Adipose tissue (tissue), 3 donors: Measurements from ENCODE around the gene OR1L6. TPM values are rescaled to one million over a fixed set of nuclear protein-coding genes. Genes with fewer than 3 reads are reported as not detected.

Experiments used
- H3K27ac ChIP-seq: one replicate; pipeline ENCODE4 v1.5.1; 2013; ENCODE audit warnings: low read depth, low read length
- WGBS, 3 donors: extraction: QIAGEN DNeasy Blood & Tissue Kit; methylation state at CpG; one replicate each; pipeline ENCODE4 v1.1.7; 2013; 5-methylcytosine and 5-hydroxymethylcytosine counted together
- polyA plus RNA-seq, 3 donors: library from polyadenylated mRNA; stranded (reverse); fragments of 200-250 nt; gene quantifications; one replicate each; pipeline ENCODE4 v1.2.3, GENCODE V29; 2013
- donor health status: healthy with polysubstance abuse.
- donor health status: Bipolar disorder and iron deficiency.
- donor health status: healthy.

OR1L6 gene, protein sequence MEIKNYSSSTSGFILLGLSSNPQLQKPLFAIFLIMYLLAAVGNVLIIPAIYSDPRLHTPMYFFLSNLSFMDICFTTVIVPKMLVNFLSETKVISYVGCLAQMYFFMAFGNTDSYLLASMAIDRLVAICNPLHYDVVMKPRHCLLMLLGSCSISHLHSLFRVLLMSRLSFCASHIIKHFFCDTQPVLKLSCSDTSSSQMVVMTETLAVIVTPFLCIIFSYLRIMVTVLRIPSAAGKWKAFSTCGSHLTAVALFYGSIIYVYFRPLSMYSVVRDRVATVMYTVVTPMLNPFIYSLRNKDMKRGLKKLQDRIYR
- polyA plus RNA-seq = not detected

- H3K27ac ChIP-seq = no peak within 1 kb of the TSS
- WGBS, 3 donors = 64 to 82% (median 79%) methylated on average over 6 of the region's 6 CpGs
These were observed at the start of gene OR1L6 for GRCh38 chr9:122742003-122742402. Gene OR1L6 (plus strand): TSS chr9:122742303. CDS start chr9:122749848, 7,545 bp downstream.

- no peak overlapping the region for H3K27ac ChIP-seq
- 93 to 98% (median 96%) methylated on average over 1 of the region's 1 CpG for whole genome bisulfite sequencing, 3 donors
These were observed 46.4 kb upstream of the OR1L6 start for GRCh38 chr9:122695696-122696095.

DNA sequence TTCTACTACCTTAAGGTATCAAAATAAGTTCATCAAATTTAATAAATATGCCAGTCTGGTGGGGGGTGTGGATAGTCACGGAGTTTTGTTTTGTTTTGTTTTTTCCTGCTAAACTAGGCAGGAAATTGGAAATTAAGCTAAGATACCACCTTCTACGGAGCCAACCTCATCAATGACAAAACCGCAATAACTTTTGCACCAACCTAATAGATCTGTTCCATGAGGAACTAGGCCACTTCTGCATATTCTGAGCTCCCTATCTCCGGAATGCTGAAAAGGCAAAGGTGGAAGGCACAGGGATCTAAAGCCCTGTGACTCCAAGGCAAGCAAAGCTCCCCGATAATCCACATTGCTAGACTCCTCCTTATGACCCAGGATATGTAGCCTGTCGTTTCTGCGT, 24.1 kb upstream of the OR1L6 start:
- 80 to 86% (median 84%) methylated on average over 7 of the region's 7 CpGs for WGBS, 3 donors
- H3K27ac ChIP-seq = no peak overlapping the region

DNA sequence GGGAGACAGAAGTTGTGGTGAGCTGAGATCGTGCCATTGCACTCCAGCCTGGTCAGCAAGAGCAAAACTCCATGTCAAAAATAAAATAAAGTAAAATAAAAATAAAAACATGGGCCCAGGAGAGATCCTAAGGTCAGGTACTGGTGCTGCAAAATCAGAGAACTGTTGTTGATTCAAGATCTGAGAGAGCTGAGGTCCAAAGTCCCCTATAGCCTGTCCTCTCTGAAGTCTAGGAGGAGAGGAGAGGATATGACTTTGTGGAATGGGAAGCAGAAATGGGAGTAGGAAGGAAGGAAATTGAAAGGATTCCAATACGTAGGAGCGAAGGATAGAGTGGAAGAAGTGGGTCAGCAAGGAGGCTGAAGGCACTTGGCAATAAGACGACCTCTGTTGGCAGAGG, 22.9 kb upstream of the OR1L6 start:
- 72 to 77% (median 76%) methylated on average over 4 of the region's 4 CpGs for WGBS, 3 donors
- no peak overlapping the region for H3K27ac ChIP-seq

DNA sequence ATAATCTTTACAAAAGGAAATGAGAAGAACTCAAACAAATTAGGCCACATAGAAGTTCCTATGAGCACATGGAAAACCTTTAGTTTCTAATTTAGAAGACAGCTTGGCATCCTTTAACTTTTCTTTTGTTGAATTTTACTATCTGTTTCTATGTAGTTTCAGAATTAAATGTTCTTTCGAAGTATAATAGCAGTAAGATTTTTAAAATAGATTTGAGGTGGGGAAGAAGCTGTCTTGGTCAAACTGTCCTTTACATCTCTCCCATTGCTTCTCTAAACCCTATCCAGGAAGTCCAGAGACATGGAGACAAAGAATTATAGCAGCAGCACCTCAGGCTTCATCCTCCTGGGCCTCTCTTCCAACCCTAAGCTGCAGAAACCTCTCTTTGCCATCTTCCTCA, 18.4 kb upstream of the OR1L6 start, which contains the start of gene OR1L4:
OR1L4 (plus strand) TSS at position 301 of the 400 bp plus-strand sequence; CDS start at position 301, 0 bp downstream.
- 63 to 82% (median 74%) methylated on average over 1 of the region's 1 CpG for WGBS, 3 donors
- no peak within 1 kb of the TSS for H3K27ac ChIP-seq

GRCh38 chr9:122754825-122755224, 12.7 kb downstream of the OR1L6 start:
- WGBS, 3 donors = 32 to 38% (median 36%) methylated on average over 2 of the region's 2 CpGs
- H3K27ac ChIP-seq = no peak overlapping the region

GRCh38 chr9:122767817-122768216, 25.7 kb downstream of the OR1L6 start:
- WGBS, 3 donors = 74 to 81% (median 74%) methylated on average over 4 of the region's 4 CpGs

GRCh38 chr9:122777052-122777451, 34.9 kb downstream of the OR1L6 start:
- H3K27ac ChIP-seq = no peak overlapping the region
- 87 to 88% (median 87%) methylated on average over 8 of the region's 8 CpGs for WGBS, 3 donors

More at GRCh38 chr9:122767817-122768216, 25.7 kb downstream of the OR1L6 start:
- no peak overlapping the region for H3K27ac ChIP-seq

DNA sequence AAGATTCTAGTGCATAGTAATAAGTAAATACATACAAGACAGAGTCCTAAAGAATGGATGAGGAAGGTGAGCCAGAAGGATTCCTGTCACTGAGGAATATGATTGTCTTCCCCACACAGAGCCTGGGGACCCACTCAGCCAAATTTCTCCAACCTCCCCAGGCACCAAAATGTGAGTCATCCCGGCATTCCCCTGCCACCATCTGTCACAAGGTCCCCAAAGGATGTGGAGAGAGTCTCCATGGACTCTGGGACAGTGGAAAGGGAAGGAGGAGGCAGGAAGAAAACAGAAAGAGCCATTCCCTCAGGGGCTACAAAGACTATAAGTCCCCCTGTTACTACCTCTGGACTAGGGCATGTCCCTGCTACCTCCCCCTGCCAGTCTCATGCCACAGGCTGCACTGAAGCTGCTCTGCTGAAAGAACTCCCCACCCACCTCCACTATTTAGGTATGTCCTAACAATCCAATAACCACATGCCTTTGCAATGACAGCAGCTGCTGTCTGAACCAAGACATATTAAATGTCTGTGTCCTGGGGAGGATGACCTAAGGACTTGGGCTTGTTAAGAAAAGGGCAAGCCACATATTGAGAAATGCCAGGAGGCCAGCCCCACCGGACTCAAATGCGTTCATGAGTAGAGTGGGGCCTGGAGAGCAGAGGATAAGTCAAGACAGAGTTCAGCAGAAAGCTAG, 36.0 kb downstream of the OR1L6 start:
- WGBS, 3 donors = 70 to 76% (median 74%) methylated on average over 3 of the region's 3 CpGs

GRCh38 chr9:122779181-122779580, 37.1 kb downstream of the OR1L6 start:
- WGBS, 3 donors = 77 to 86% (median 82%) methylated on average over 3 of the region's 3 CpGs
- H3K27ac ChIP-seq = no peak overlapping the region

More for the DNA sequence above, 36.0 kb downstream of the OR1L6 start:
- H3K27ac ChIP-seq = no peak overlapping the region

- no peak overlapping the region for H3K27ac ChIP-seq
- 60 to 72% (median 65%) methylated on average over 4 of the region's 4 CpGs for WGBS, 3 donors
These were observed 37.9 kb downstream of the OR1L6 start for GRCh38 chr9:122780026-122780425.

- 66 to 72% (median 66%) methylated on average over 3 of the region's 3 CpGs for WGBS, 3 donors
- H3K27ac ChIP-seq = no peak overlapping the region
These were observed 39.6 kb downstream of the OR1L6 start for GRCh38 chr9:122781671-122782070.

DNA sequence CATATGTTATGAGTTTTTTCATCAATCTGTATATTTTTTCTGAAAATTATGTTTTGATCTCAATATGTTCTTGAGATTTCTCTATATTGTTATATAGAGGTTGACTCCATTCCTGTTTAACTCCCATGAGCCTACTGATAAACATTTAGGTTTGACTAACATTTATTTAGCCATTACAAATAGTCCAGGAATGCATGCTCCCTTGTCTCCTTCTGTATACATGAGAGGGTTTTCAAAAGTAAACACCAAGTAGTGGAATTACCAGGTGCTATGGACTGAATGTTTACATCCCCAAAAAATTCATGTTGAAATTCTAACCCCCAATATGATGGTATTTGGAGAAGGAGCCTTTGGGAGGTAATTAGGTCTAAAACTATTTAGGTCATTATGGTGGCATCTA, 43.2 kb downstream of the OR1L6 start:
- no peak overlapping the region for H3K27ac ChIP-seq

DNA sequence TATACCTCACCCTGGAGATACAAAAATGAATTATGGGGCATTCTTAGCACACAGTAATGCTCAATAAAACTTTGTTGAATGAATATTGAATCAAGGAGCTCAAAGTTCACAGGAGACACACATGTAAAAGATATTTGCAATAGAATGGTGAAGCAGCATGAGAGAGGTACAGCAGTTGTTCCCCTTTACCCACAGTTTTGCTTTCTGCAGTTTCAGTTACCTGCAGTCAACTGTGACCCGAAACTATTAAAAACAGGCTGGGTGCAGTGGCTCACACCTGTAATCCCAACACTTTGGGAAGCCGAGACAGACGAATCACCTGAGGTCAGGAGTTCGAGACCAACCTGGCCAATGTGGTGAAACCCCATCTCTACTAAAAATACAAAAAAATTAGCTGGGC, 44.2 kb downstream of the OR1L6 start:
- whole genome bisulfite sequencing, 3 donors = 91 to 93% (median 91%) methylated on average over 4 of the region's 4 CpGs
- no peak overlapping the region for H3K27ac ChIP-seq

GRCh38 chr9:122788831-122789230, 46.7 kb downstream of the OR1L6 start, which contains the start of gene OR5C1:
Gene OR5C1 (plus strand): TSS chr9:122788933. CDS start chr9:122788933, 0 bp downstream.
- H3K27ac ChIP-seq = no peak within 1 kb of the TSS
- WGBS, 3 donors = 92 to 94% (median 94%) methylated on average over 12 of the region's 12 CpGs

- WGBS, 3 donors = 92 to 96% (median 95%) methylated on average over 28 of the region's 28 CpGs
- no peak overlapping the region for H3K27ac ChIP-seq
These were observed 47.3 kb downstream of the OR1L6 start for GRCh38 chr9:122789256-122790046.

DNA sequence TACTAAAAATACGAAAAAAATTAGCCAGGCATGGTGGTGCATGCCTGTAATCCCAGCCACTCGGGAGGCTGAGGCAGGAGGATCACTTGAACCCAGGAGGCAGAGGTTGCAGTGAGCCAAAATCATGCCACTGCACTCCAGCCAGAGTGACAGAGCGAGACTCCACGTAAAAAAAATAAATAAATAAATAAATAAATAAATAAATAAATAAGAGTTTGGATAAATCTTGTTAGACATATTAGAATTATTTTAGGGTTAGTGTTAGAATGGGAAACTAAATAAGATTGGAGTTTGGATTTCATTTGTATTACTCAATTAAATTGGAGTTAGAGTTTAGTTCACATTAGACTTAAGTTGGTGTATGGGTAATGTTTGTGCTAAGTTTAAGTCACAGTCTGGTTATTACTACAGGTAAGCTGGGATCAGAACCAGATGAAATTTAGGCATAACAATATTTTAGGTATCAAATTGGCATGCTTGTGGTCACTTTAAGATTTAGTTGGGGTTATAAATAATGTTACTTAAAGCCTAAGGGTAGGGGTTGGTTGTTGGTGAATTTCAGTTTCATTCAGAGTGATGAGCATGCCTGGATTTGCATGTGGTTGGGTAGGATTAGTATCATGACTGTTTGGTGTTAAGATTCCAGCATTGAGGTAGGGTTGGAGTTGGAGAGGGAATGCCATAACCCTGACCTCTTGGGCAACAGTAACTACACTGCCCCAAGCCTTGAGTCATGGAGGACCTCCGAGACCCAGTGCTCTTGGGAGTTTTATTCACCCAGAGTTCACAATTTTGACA, 50.0 kb downstream of the OR1L6 start:
- WGBS, 3 donors = 83 to 91% (median 90%) methylated on average over 5 of the region's 5 CpGs
- H3K27ac ChIP-seq = no peak overlapping the region
